ENCODE results near the gene DDI1.
A peak's percentile ranks its signal among the peaks of the same experiment; 100 is the strongest.

Gene DDI1

DNA sequence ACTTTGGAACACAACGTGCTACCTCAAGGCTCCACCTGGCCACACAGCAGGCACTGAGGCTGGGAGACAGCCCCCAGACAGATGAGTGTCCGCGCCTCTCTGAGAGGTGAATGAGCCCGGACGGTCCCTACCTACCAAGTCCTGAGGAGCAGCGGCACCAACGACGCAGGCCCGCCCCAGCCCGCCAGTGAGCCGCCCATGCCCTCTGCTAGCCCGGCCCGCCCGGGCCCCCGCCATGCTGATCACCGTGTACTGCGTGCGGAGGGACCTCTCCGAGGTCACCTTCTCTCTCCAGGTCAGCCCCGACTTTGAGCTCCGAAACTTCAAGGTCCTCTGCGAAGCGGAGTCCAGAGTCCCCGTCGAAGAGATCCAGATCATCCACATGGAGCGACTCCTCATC is at the start of gene DDI1:
TSS of gene DDI1 (plus strand) at position 53 of the 400 bp plus-strand sequence. CDS start at position 236, 183 bp downstream.
- H3K4me3 ChIP-seq (ENCODE audit: low read depth, low read length): no peak within 1 kb of the TSS
- DNase-seq (ENCODE audit: low read depth): no peak

- no peak for DNase-seq (ENCODE audit: low read depth)
- no peak overlapping the region for H3K4me3 ChIP-seq (ENCODE audit: low read depth, low read length)
Measured at GRCh38 chr11:103987629-103988594, 48.5 kb upstream of the DDI1 start.

GRCh38 chr11:103988595-103988969 is 47.9 kb upstream of the DDI1 start:
- H3K4me3 ChIP-seq (ENCODE audit: low read depth, low read length): no peak overlapping the region

DNA sequence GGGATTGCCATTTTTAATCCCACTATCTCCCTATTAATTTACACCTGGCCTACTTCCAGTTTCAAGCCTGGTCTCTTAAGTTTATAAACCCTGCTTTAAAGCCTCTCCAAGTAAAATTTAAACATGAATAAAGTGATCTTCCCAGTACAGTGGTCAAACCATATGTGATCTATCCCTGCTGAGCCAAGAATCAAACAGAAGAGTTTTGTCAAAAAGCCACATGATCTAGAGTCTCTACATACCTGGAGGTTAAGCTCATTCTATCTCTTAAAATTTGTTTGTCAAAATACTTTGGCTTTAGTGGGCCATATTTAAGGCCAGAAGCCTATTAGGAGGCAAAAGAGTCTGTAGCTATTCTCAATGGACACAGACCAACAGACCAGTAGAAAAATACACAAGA is 42.9 kb upstream of the DDI1 start:
- no peak overlapping the region for H3K4me3 ChIP-seq (ENCODE audit: low read depth, low read length)
- DNase-seq (ENCODE audit: low read depth): no peak

More at GRCh38 chr11:103988595-103988969, 47.9 kb upstream of the DDI1 start:
- no peak for DNase-seq (ENCODE audit: low read depth)

DNA sequence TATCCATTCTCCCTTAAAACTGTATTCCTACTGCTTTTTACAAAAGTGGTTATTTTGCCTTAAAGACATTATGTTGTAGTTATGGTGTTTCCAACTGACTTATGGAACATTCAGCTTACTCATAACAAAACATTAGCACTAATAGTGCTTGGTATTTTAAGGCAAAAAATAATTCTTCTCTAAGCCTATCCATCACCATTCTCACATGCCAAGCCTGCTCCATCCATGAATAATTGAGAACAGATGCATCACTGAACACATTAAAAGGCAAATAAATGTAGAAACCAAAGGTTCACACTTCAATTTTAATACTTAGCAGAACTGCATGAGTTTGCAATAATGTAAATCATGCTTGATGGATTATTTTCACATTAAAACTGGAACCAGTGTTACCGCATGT is 42.3 kb upstream of the DDI1 start:
- no peak overlapping the region for H3K4me3 ChIP-seq (ENCODE audit: low read depth, low read length)
- no peak for DNase-seq (ENCODE audit: low read depth)

DNA sequence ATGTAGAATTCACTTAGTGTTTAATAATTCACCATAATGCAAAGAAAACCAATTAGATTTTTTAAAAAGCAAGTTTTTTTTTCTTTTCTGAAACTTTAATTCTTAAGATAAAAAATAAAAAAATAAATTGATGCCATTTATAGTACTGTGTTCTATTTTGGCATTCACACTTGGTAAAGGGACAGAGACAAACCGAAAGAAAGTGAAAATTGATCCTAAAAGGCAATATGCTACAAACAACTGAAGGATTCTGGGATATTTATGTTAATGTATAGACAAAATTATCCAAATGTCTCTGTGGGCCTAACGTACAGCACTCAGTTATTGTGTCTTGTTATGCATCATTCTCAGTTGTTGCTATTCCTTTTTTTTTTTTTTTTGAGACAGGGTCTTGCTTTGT is 41.9 kb upstream of the DDI1 start:
- DNase-seq (ENCODE audit: low read depth): no peak
- no peak overlapping the region for H3K4me3 ChIP-seq (ENCODE audit: low read depth, low read length)

GRCh38 chr11:103995896-103996295 is 40.5 kb upstream of the DDI1 start:
- no peak for DNase-seq (ENCODE audit: low read depth)
- H3K4me3 ChIP-seq (ENCODE audit: low read depth, low read length): no peak overlapping the region

DNA sequence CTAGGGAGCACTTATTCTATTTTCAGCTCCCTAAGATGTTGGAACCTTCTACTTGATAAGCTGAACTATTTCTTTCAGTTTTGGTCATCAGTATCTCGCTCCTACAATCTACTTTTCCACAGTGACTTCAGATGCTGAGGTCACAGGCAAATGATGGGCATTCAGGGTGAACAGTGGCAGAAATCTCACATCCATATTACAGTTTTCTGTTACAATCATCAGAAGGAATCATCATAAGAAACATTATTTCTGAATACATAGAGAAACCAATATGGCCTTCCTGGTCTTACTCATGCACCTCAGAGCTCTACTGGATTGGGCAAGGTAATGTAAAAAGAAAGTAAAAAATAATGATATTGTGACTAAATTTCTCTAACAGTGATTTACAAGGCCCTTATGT is 39.4 kb upstream of the DDI1 start:
- no peak for DNase-seq (ENCODE audit: low read depth)
- H3K4me3 ChIP-seq (ENCODE audit: low read depth, low read length): no peak overlapping the region

GRCh38 chr11:103998826-103999508 is 37.5 kb upstream of the DDI1 start:
- no peak for DNase-seq (ENCODE audit: low read depth)
- no peak overlapping the region for H3K4me3 ChIP-seq (ENCODE audit: low read depth, low read length)

DNA sequence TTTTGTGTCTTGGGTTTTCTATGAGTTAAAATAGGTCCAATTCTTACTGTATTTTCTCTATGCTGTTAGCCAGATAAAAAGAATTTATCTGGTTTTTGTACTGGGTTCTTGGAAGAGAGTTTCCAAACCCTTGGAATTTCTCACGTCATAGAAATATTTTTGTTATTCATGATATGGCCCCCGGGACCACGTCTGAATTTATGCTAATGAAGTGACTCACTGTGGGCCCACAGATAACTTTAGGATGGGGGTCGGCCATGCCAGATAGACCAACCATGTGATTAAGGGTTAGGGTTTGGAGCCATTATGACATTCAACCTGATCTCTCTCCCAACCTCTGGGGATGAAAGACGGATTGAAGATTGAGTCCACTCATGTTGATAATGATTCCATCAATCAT is 35.6 kb upstream of the DDI1 start:
- H3K4me3 ChIP-seq (ENCODE audit: low read depth, low read length): no peak overlapping the region
- no peak for DNase-seq (ENCODE audit: low read depth)

GRCh38 chr11:104001561-104002056 is 34.8 kb upstream of the DDI1 start:
- no peak overlapping the region for H3K4me3 ChIP-seq (ENCODE audit: low read depth, low read length)
- no peak for DNase-seq (ENCODE audit: low read depth)

GRCh38 chr11:104003491-104003890 is 32.9 kb upstream of the DDI1 start:
- H3K4me3 ChIP-seq (ENCODE audit: low read depth, low read length): no peak overlapping the region
- no peak for DNase-seq (ENCODE audit: low read depth)

DNA sequence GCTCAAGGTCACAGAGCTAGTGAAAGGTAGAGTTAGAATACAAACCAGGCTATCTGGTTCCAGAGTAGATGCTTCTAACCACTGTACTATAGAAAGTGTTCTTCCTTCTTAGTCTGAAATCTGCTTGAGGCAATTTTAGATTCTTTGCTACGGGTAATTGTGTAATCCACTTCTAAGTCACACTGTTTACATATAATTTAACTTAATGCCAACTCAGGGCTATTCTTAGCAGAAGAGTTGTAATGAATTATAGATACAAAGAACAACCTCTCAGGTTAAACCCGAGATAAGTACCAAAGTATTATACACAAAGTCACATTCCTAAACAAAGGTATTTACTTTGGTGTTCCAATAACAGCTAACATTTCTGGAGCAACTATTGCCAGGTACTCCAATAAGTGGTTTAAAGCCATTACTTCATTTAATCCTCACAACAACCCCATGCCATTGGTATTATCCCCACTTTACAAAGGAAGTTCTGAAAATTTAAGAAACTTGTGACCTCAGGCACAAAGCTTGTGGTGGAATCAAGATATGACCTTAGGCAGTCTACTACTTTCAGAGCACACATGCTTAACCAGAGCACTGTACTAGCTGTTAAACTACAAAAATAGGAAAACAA is 31.1 kb upstream of the DDI1 start:
- H3K4me3 ChIP-seq (ENCODE audit: low read depth, low read length): no peak overlapping the region
- no peak for DNase-seq (ENCODE audit: low read depth)

DNA sequence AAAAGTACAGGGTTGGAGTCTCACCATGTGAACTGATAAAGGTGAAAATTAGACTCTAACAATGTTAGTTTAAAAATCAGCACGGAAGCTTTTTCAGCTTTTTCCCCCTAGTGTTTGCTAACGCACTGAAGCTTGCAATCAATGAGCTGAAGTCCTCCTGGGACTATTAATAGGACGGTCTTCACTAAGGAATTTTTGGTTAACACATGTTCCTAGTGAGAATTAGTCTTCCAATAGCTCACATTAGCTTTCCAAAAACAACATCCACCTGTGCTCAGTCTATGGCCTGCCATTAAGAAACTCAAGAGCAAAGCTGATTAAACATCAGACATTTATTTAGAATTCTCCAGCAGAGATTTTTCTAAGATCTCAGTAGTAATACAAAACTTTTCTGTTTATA is 26.7 kb upstream of the DDI1 start:
- DNase-seq (ENCODE audit: low read depth): no peak
- H3K4me3 ChIP-seq (ENCODE audit: low read depth, low read length): no peak overlapping the region

- H3K4me3 ChIP-seq (ENCODE audit: low read depth, low read length): no peak overlapping the region
- no peak for DNase-seq (ENCODE audit: low read depth)
Measured at GRCh38 chr11:104011044-104011443, 25.4 kb upstream of the DDI1 start.

DNA sequence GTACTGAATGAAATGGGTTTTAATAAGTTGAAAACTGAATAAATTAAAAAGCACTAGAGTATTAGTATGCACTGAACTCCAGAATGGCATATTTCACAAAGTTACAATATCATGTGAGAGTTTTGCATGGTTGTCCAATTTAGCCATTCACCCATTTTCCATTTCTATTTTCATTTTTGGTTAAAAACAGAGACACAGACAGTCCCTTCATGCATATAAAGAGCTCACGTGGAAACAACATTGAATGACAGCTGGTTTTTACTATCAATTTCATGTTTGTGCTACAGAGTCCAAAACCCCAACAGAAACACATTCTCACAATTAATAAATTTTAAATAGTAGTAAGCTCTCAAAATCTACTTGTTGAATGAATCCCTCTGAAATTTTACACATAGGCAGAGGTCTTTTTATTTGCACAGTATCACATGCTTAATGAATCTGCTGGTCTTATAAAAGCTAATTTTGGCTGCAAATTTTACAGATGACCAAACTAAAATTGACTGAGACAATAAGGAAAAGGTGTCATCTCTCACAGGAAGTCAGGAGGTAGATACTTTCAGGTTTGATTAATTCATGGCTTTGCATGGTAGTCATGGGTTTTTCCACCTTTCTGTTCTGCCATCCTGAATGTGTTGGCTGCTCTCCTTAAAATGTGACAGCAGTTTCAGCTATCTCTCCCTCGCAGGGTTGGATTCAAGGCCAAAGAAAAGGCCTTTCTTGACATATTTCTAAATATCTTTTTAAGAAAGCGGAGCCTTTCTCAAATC is 20.6 kb upstream of the DDI1 start:
- DNase-seq (ENCODE audit: low read depth): no peak
- no peak overlapping the region for H3K4me3 ChIP-seq (ENCODE audit: low read depth, low read length)

DNA sequence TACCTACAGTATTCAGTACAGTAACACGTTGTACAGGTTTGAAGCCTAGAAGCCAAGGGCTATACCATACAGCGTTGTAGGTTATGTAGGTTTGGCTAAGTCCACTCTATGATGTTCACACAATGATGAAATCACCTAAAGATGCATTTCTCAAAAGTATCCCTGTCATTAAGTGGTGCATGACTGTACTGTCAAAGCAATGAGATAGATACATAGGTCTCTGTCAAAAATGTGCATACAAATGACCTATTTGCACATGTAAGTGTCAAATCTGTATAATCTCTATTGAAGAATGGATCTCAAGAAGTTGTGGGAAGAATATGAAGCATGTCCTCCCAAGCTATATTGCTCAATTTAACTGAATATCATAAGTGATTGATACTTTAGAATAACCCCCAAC is 11.9 kb upstream of the DDI1 start:
- no peak overlapping the region for H3K4me3 ChIP-seq (ENCODE audit: low read depth, low read length)
- DNase-seq (ENCODE audit: low read depth): no peak

DNA sequence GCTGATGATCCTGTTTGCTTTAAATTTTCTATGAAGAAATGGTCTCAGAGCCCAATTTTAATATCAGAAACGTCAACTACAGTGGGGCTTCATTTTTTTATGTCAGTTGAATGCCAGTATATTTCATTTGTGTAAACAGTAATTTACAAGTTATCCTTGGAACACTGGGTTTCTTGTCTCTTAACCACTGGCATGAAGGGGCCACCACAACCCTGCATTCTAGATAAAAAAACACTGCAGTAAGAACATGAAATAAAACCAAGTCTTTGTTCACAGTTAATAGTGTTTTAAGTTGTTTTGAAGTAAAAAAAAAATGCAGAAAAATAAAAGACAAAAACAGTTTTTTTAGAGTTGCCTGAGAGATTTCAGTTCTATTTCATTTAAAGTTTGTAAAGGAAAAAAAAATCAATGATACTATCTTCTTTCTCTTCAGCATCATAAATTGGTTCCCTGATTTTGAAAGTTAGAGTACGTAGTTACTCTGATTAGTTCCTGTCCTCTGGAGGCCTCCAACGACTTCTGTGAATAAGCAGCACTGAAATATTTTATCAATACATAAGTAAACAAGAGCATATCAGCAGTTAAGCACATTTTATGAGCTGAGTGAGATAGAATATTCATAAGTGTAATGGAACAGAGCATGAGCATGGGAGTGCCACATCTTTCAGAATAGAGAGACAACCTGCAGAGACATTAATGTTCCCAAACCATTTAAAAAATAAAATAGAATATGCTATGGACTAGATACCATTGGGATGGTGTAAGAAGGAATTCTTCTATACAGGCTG is 7.8 kb upstream of the DDI1 start:
- H3K4me3 ChIP-seq (ENCODE audit: low read depth, low read length): no peak overlapping the region
- DNase-seq (ENCODE audit: low read depth): no peak

GRCh38 chr11:104033134-104033533 is 3.3 kb upstream of the DDI1 start:
- H3K4me3 ChIP-seq (ENCODE audit: low read depth, low read length): no peak overlapping the region
- peak; percentile 76 for DNase-seq (ENCODE audit: low read depth)

Data from skeletal muscle cell (primary cell).